GM23338 (cell line): ENCODE data around the gene GDF10. TPM values are rescaled to one million over a fixed set of nuclear protein-coding genes. Genes with fewer than 3 reads are reported as not detected.

ENCODE experiments used
- ATAC-seq: fragments of 200-7000 bp; cut with Tn5 transposase; 3 replicates; pipeline ENCODE4 v1.9.1; 2020
- DNase-seq: peaks from one replicate; pipeline ENCODE4 v3.0.0-alpha.2; 2015; ENCODE audit warnings: low spot score
- H2AFZ ChIP-seq: fragments of 200-600 bp; sonication (generic); 2 replicates; pipeline ENCODE4 v1.8.0; 2016; ENCODE audit warnings: antibody characterized with exemption, mild to moderate bottlenecking, moderate library complexity
- H3F3A ChIP-seq: fragments of 200-600 bp; sonication (generic); replicated peaks from 2 replicates; pipeline ENCODE4 v1.8.0; 2017; ENCODE audit warnings: antibody characterized with exemption, mixed run types, low read depth
- H3K27ac ChIP-seq: fragments of 200-600 bp; sonication (generic); 2 replicates; pipeline ENCODE4 v1.6.1; 2016; ENCODE audit warnings: low read depth
- H3K27me3 ChIP-seq: fragments of 200-600 bp; sonication (generic); 2 replicates; pipeline ENCODE4 v1.8.0; 2016; ENCODE audit warnings: mild to moderate bottlenecking, mixed run types, moderate library complexity; ENCODE audit not compliant: insufficient read depth
- H3K36me3 ChIP-seq: fragments of 200-600 bp; sonication (generic); 2 replicates; pipeline ENCODE4 v1.8.0; 2016; ENCODE audit warnings: mild to moderate bottlenecking; ENCODE audit not compliant: insufficient read depth
- H3K4me1 ChIP-seq: fragments of 200-600 bp; sonication (generic); 2 replicates; pipeline ENCODE4 v1.8.0; 2016; ENCODE audit warnings: mild to moderate bottlenecking, moderate library complexity; ENCODE audit not compliant: insufficient read depth
- H3K4me2 ChIP-seq: fragments of 200-600 bp; sonication (generic); 2 replicates; pipeline ENCODE4 v1.7.1; 2017; ENCODE audit warnings: mixed run types
- H3K4me3 ChIP-seq: fragments of 200-600 bp; sonication (generic); 2 replicates; pipeline ENCODE4 v1.6.1; 2016; ENCODE audit warnings: mixed run types
- H3K79me2 ChIP-seq: fragments of 200-600 bp; sonication (generic); replicated peaks from 2 replicates; pipeline ENCODE4 v1.8.0; 2017; ENCODE audit warnings: mild to moderate bottlenecking; ENCODE audit not compliant: insufficient read depth
- H3K9me2 ChIP-seq: fragments of 200-600 bp; sonication (generic); 2 replicates; pipeline ENCODE4 v1.8.0; 2017; ENCODE audit not compliant: insufficient read depth
- H4K20me1 ChIP-seq: fragments of 200-600 bp; sonication (generic); replicated peaks from 2 replicates; pipeline ENCODE4 v1.8.0; 2017; ENCODE audit warnings: mild to moderate bottlenecking; ENCODE audit not compliant: insufficient read depth
- H3K27ac Mint-ChIP-seq: 2 replicates; pipeline ENCODE4 v1.8.0; 2020; ENCODE audit warnings: inconsistent platforms, mild to moderate bottlenecking, moderate library complexity, mixed read lengths
- H3K27me3 Mint-ChIP-seq: 3 replicates; pipeline ENCODE4 v1.8.0; 2022; ENCODE audit warnings: low read depth, mild to moderate bottlenecking, moderate library complexity, mixed read lengths, inconsistent platforms; ENCODE audit not compliant: insufficient read depth, poor library complexity
- H3K36me3 Mint-ChIP-seq: 3 replicates; pipeline ENCODE4 v1.8.0; 2021; ENCODE audit warnings: low read depth, mild to moderate bottlenecking, inconsistent platforms, moderate library complexity, mixed read lengths
- H3K4me1 Mint-ChIP-seq: 3 replicates; pipeline ENCODE4 v1.8.0; 2020; ENCODE audit warnings: mild to moderate bottlenecking, inconsistent platforms, mixed read lengths
- H3K4me3 Mint-ChIP-seq: 3 replicates; pipeline ENCODE4 v1.8.0; 2021; ENCODE audit warnings: moderate library complexity, mild to moderate bottlenecking, inconsistent platforms, mixed read lengths
- H3K9me3 Mint-ChIP-seq: 3 replicates; pipeline ENCODE4 v1.8.0; 2020; ENCODE audit warnings: moderate library complexity, mild to moderate bottlenecking, inconsistent platforms, mixed read lengths
- CREB1 ChIP-seq: fragments of 250-450 bp; sonication (Bioruptor Pico); IDR thresholded peaks from 2 replicates; pipeline ENCODE4 v1.5.0; 2020; ENCODE audit warnings: low read depth, mild to moderate bottlenecking, moderate library complexity
- ETS1 ChIP-seq: IDR thresholded peaks from 2 replicates; pipeline ENCODE4 v1.6.1; 2016; ENCODE audit warnings: antibody characterized with exemption
- EZH2 ChIP-seq: fragments of 200-600 bp; sonication (generic); IDR thresholded peaks from one replicate; pipeline ENCODE4 v1.8.0; 2017; ENCODE audit warnings: antibody characterized with exemption, mild to moderate bottlenecking, low read depth; ENCODE audit not compliant: unreplicated experiment
- EZH2phosphoT487 ChIP-seq: fragments of 200-600 bp; sonication (generic); IDR thresholded peaks from one replicate; pipeline ENCODE4 v1.8.1; 2018; ENCODE audit warnings: antibody characterized with exemption; ENCODE audit not compliant: unreplicated experiment
- JUNB ChIP-seq: IDR thresholded peaks from one replicate; pipeline ENCODE4 v1.6.1; 2016; ENCODE audit warnings: antibody characterized with exemption; ENCODE audit not compliant: unreplicated experiment
- NANOG ChIP-seq: IDR thresholded peaks from 2 replicates; pipeline ENCODE4 v1.6.1; 2016; ENCODE audit warnings: antibody characterized with exemption, borderline replicate concordance
- POLR2AphosphoS5 ChIP-seq: IDR thresholded peaks from 2 replicates; pipeline ENCODE4 v1.6.1; 2016; ENCODE audit warnings: antibody characterized with exemption, low read depth
- REST ChIP-seq: IDR thresholded peaks from one replicate; pipeline ENCODE4 v1.6.1; 2018; ENCODE audit warnings: antibody characterized with exemption; ENCODE audit not compliant: unreplicated experiment
- STAT1 ChIP-seq: IDR thresholded peaks from one replicate; pipeline ENCODE4 v1.6.1; 2016; ENCODE audit warnings: antibody characterized with exemption; ENCODE audit not compliant: unreplicated experiment
- ZNF114 ChIP-seq: fragments of 250-450 bp; sonication (Bioruptor Pico); IDR thresholded peaks from 2 replicates; pipeline ENCODE4 v1.5.0; 2020; ENCODE audit warnings: mild to moderate bottlenecking, moderate library complexity
- ZNF331 ChIP-seq: fragments of 250-450 bp; sonication (Bioruptor Pico); IDR thresholded peaks from 2 replicates; pipeline ENCODE4 v1.5.0; 2020; ENCODE audit warnings: low read depth, mild to moderate bottlenecking, moderate library complexity
- polyA plus RNA-seq: library from polyadenylated mRNA; unstranded; fragments of >200 nt; fragmentation: Nextera tagmentation; extraction: Ambion mirVana; gene quantifications from 2 replicates; pipeline ENCODE4 v1.2.1, GENCODE V29; 2016
- total RNA-seq: library from RNA; depleted of rRNA; stranded (reverse); fragments of >200 nt; shearing (Covaris generic); gene quantifications from 2 replicates; pipeline ENCODE4 v1.2.3, GENCODE V29; 2014
- TF ChIP-seq, protein P1 (sequence below), 2 experiments: fragments of 200-600 bp in 1 of 2; sonication (generic) in 1 of 2; conservative IDR thresholded peaks; 2 replicates each; pipeline versions ENCODE4 v1.5.1 to v1.6.1; 2016 to 2017; ENCODE audit warnings: antibody characterized with exemption in 2 of 2, low read depth in 2 of 2, mild to moderate bottlenecking in 2 of 2, moderate library complexity in 1 of 2
- TF ChIP-seq, protein P2 (sequence below): fragments of 250-450 bp; sonication (Bioruptor Pico); IDR thresholded peaks from 2 replicates; pipeline ENCODE4 v1.5.0; 2020; ENCODE audit warnings: mild to moderate bottlenecking, moderate library complexity

The GDF10 gene
- total and polyA plus RNA-seq, 2 experiments from 2014 or later, result 0.21 TPM; not detected in 1

DNA sequence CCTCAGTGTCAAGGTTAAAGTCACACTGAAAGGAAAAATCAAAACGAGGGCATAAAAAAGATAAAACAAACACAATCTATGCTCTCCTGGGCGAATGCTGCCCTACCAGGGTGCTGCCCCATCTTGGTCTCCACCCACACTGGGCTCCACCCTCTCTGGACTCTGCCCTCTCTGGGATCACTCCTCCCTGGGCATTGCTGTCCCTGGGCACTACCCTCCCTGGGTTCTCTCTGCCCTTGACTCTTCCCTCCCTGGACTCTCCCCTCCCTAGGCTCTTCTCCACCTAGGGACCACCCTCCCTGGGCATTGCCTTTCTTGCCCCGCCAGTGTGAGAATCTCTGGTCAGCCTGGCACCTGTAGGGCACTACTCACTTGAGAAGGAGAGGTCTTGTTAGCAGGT, 30.8 kb downstream of the GDF10 start:
- H3K4me3 Mint-ChIP-seq, result no peak overlapping the region
- no peak for ATAC-seq
- Histone ChIP-seq H3K79me2 (no peaks in the 10 kb centered on the region), H3K4me1 (no peaks in the 10 kb centered on the region), H3K9me2 (no peaks in the 10 kb centered on the region), H4K20me1 (no peaks in the 10 kb centered on the region), H3K36me3 (no peaks in the 10 kb centered on the region), H3K27ac (no peak overlapping the region), H3F3A (no peaks in the 10 kb centered on the region), H3K27me3 (no peaks in the 10 kb centered on the region), H2AFZ (no peak overlapping the region), H3K4me3 (no peak overlapping the region), H3K4me2 (no peak overlapping the region)
- TF ChIP-seq NANOG (no peak), ZNF331 (CRISPR knock-in tag) (no peak), JUNB (no peak), ETS1 (no peak), EZH2 (no peak), POLR2AphosphoS5 (no peak), REST (no peak), ZNF114 (no peak), CREB1 (CRISPR knock-in tag) (no peak), STAT1 (no peak), EZH2phosphoT487 (no peak)
- TF ChIP-seq, protein P1, sequence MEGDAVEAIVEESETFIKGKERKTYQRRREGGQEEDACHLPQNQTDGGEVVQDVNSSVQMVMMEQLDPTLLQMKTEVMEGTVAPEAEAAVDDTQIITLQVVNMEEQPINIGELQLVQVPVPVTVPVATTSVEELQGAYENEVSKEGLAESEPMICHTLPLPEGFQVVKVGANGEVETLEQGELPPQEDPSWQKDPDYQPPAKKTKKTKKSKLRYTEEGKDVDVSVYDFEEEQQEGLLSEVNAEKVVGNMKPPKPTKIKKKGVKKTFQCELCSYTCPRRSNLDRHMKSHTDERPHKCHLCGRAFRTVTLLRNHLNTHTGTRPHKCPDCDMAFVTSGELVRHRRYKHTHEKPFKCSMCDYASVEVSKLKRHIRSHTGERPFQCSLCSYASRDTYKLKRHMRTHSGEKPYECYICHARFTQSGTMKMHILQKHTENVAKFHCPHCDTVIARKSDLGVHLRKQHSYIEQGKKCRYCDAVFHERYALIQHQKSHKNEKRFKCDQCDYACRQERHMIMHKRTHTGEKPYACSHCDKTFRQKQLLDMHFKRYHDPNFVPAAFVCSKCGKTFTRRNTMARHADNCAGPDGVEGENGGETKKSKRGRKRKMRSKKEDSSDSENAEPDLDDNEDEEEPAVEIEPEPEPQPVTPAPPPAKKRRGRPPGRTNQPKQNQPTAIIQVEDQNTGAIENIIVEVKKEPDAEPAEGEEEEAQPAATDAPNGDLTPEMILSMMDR (conservative IDR thresholded peaks at IDR 0.05; ENCODE audit: low read depth in 2 of 2), result no peak
- TF ChIP-seq, protein P2, sequence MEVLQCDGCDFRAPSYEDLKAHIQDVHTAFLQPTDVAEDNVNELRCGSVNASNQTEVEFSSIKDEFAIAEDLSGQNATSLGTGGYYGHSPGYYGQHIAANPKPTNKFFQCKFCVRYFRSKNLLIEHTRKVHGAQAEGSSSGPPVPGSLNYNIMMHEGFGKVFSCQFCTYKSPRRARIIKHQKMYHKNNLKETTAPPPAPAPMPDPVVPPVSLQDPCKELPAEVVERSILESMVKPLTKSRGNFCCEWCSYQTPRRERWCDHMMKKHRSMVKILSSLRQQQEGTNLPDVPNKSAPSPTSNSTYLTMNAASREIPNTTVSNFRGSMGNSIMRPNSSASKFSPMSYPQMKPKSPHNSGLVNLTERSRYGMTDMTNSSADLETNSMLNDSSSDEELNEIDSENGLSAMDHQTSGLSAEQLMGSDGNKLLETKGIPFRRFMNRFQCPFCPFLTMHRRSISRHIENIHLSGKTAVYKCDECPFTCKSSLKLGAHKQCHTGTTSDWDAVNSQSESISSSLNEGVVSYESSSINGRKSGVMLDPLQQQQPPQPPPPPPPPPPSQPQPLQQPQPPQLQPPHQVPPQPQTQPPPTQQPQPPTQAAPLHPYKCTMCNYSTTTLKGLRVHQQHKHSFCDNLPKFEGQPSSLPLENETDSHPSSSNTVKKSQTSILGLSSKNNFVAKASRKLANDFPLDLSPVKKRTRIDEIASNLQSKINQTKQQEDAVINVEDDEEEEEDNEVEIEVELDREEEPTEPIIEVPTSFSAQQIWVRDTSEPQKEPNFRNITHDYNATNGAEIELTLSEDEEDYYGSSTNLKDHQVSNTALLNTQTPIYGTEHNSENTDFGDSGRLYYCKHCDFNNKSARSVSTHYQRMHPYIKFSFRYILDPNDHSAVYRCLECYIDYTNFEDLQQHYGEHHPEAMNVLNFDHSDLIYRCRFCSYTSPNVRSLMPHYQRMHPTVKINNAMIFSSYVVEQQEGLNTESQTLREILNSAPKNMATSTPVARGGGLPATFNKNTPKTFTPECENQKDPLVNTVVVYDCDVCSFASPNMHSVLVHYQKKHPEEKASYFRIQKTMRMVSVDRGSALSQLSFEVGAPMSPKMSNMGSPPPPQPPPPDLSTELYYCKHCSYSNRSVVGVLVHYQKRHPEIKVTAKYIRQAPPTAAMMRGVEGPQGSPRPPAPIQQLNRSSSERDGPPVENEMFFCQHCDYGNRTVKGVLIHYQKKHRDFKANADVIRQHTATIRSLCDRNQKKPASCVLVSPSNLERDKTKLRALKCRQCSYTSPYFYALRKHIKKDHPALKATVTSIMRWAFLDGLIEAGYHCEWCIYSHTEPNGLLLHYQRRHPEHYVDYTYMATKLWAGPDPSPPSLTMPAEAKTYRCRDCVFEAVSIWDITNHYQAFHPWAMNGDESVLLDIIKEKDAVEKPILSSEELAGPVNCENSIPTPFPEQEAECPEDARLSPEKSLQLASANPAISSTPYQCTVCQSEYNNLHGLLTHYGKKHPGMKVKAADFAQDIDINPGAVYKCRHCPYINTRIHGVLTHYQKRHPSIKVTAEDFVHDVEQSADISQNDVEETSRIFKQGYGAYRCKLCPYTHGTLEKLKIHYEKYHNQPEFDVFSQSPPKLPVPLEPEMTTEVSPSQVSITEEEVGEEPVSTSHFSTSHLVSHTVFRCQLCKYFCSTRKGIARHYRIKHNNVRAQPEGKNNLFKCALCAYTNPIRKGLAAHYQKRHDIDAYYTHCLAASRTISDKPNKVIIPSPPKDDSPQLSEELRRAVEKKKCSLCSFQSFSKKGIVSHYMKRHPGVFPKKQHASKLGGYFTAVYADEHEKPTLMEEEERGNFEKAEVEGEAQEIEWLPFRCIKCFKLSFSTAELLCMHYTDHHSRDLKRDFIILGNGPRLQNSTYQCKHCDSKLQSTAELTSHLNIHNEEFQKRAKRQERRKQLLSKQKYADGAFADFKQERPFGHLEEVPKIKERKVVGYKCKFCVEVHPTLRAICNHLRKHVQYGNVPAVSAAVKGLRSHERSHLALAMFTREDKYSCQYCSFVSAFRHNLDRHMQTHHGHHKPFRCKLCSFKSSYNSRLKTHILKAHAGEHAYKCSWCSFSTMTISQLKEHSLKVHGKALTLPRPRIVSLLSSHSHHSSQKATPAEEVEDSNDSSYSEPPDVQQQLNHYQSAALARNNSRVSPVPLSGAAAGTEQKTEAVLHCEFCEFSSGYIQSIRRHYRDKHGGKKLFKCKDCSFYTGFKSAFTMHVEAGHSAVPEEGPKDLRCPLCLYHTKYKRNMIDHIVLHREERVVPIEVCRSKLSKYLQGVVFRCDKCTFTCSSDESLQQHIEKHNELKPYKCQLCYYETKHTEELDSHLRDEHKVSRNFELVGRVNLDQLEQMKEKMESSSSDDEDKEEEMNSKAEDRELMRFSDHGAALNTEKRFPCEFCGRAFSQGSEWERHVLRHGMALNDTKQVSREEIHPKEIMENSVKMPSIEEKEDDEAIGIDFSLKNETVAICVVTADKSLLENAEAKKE, result no peak
- H3K27ac Mint-ChIP-seq, result no peak overlapping the region
- no peaks in the 10 kb centered on the region for H3K36me3 Mint-ChIP-seq
- no peaks in the 10 kb centered on the region; the same call in 1 of the 3 replicates for H3K4me1 Mint-ChIP-seq
- DNase-seq, result no peak
- no peaks in the 10 kb centered on the region for H3K9me3 Mint-ChIP-seq
- peaks cover 1% of the 10 kb centered on the region for H3K27me3 Mint-ChIP-seq
